ENCODE measurements around the gene ETV6. TPM values are rescaled to one million over a fixed set of nuclear protein-coding genes. Genes with fewer than 3 reads are reported as not detected.

Gene ETV6
- total and polyA plus RNA-seq, 2 of the 8 experiments (the other 6 are each of a cell fraction or from before 2014, with no cell fraction given): 5.5 to 23.9 TPM

DNA sequence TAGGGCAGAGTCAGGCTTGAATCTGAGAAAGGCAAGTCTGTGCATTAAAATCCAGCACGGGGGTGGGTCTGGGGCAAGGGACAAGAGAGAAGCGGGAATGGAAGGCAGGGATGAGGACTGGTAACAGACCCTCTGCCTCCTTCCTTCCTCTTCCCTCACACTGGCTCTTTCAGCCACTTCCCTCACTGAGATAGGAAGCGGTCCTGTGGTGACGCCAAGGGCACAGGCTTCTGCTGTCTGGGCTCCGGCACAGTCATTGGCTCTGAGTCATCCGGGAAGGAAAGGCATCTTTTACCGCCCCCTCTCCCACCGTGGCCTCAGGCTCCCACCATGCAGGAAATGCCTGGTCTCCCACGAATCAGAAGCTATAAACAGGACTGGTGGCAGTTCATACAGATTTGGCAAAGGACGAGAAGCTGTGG, 70.2 kb downstream of the ETV6 start:
- Histone ChIP-seq H4K8ac (ENCODE audit: extremely low read depth, insufficient read depth, low read length) (no peak overlapping the region), H3K4ac (replicated peaks; ENCODE audit: insufficient read length, low read depth, low read length) (no peak overlapping the region), H3K79me1 (ENCODE audit: low read depth, low read length) (peaks cover 4% of the 10 kb centered on the region; the same call in 1 of the 2 replicates), H4K20me1 (replicated peaks in 1 of 2; ENCODE audit: control insufficient read depth in 1 of 2, insufficient read depth in 2 of 2, low read length in 2 of 2) (peaks cover 0 to 2% of the 10 kb centered on the region in 2 experiments), H3K4me1 (replicated peaks in 1 of 4; ENCODE audit: control insufficient read depth in 3 of 4, insufficient read depth in 4 of 4, low read length in 3 of 4) (peaks cover 4 to 17% (median 9%) of the 10 kb centered on the region in 4 experiments; a peak in 6 of 7 replicates), H3K4me2 (ENCODE audit: insufficient read depth in 1 of 2, low read depth in 2 of 2, low read length in 2 of 2) (no peak overlapping the region), H3K56ac (replicated peaks; ENCODE audit: insufficient read length, low read depth, low read length) (no peak overlapping the region), H3K18ac (ENCODE audit: extremely low read depth, low read length) (no peak overlapping the region), H3K27ac (ENCODE audit: low read depth, low read length) (no peak overlapping the region), H3K36me3 (ENCODE audit: control insufficient read depth in 2 of 4, insufficient read depth in 4 of 4, low read length in 3 of 4) (no peaks in the 10 kb centered on the region), H2BK5ac (ENCODE audit: low read depth, low read length) (0 out of 2 replicates have a peak overlapping the region, but pooled peaks have one; percentile 4), H4K5ac (ENCODE audit: insufficient read length, low read depth, low read length) (no peak overlapping the region), H2BK20ac (ENCODE audit: low read length) (no peak overlapping the region), H3K9me3 (ENCODE audit: insufficient read depth in 2 of 2, low read depth in 1 of 2, low read length in 1 of 2) (no peaks in the 10 kb centered on the region), H2AK5ac (ENCODE audit: low read depth, low read length) (no peak overlapping the region), H3K14ac (ENCODE audit: insufficient read length) (no peak overlapping the region), H3K79me2 (ENCODE audit: control insufficient read depth in 1 of 2, insufficient read depth in 2 of 2, low read length in 2 of 2) (peaks cover 0 to 4% of the 10 kb centered on the region in 2 experiments; a peak in 1 of 4 replicates), H3K23me2 (ENCODE audit: low read depth, low read length) (no peaks in the 10 kb centered on the region), H2BK120ac (replicated peaks; ENCODE audit: low read depth, low read length) (no peak overlapping the region), H4K91ac (replicated peaks; ENCODE audit: insufficient read length, low read length) (no peak overlapping the region), H3K4me3 (ENCODE audit: extremely low read depth in 1 of 4, insufficient read depth in 2 of 4, low read depth in 3 of 4, low read length in 4 of 4) (no peak overlapping the region), H2BK12ac (ENCODE audit: low read depth, low read length) (no peak overlapping the region), H2AFZ (ENCODE audit: low read length) (no peak overlapping the region), H3K9ac (replicated peaks in 1 of 4; ENCODE audit: extremely low read depth in 1 of 4, low read depth in 3 of 4, low read length in 3 of 4) (no peak overlapping the region), H3K23ac (ENCODE audit: insufficient read length) (no peak overlapping the region), H3K27me3 (replicated peaks in 1 of 4; ENCODE audit: control insufficient read depth in 3 of 4, extremely low read depth in 1 of 4, insufficient read depth in 3 of 4, low read length in 3 of 4) (no peaks in the 10 kb centered on the region), H2BK15ac (ENCODE audit: low read length) (no peak overlapping the region)
- 65% methylated on average over 10 of the region's 10 CpGs; no CpG with 5 or more reads in 1 of the 2 experiments for WGBS, 2 experiments (ENCODE audit: extremely low coverage in 1 of 2, insufficient coverage in 1 of 2, insufficient read length in 1 of 2, insufficient replicate concordance in 2 of 2, low coverage in 1 of 2, low lambda C conversion rate in 2 of 2, missing lambda C conversion rate in 1 of 2)
- ChIA-PET POLR2A (ENCODE audit: partially characterized antibody) (no interaction called here), CTCF (ENCODE audit: partially characterized antibody) (interaction anchor here (0.7 to 1.6 kb wide), 2 partner anchors 15 to 314 kb away, joined by 3 to 7 read pairs; no protein-coding TSS in a partner anchor)
- FAIRE-seq: no peak
- no peak for TF ChIP-seq NANOG (IDR thresholded peaks at IDR 0.05; ENCODE audit: insufficient read depth, low read depth, low read length, poor library complexity, severe bottlenecking)
- peak in 1 of 2 experiments; percentile 36 for DNase-seq (ENCODE audit: low read depth in 1 of 2, low spot score in 2 of 2)

Measured in H1 (cell line).